Cardiac muscle cell (in vitro differentiated cells and primary cell): Measurements from ENCODE around the gene ANKRD52. TPM values are rescaled to one million over a fixed set of nuclear protein-coding genes. Genes with fewer than 3 reads are reported as not detected.
A peak's percentile ranks its signal among the peaks of the same experiment; 100 is the strongest.
"Not testable (repeated sequence)": the region's sequence is repeated elsewhere in the genome, so short reads cannot be mapped to it uniquely, and the experiment has no call there.

Experiments
- DNase-seq, 2 donors: peaks; one replicate each; pipeline versions ENCODE4 v3.0.0 to v3.0.0-alpha.2; 2010 to 2017; ENCODE audit warnings: low read depth in 1 of 2, low spot score in 1 of 2
- H3K27ac ChIP-seq: fragments of 200-600 bp; sonication (generic); 2 replicates; pipeline ENCODE4 v1.5.1; 2016
- H3K27me3 ChIP-seq: fragments of 200-600 bp; sonication (generic); 2 replicates; pipeline ENCODE4 v1.6.0; 2016; ENCODE audit warnings: control low read depth
- H3K36me3 ChIP-seq: fragments of 200-600 bp; sonication (generic); 2 replicates; pipeline ENCODE4 v1.5.1; 2016; ENCODE audit warnings: control low read depth
- H3K4me1 ChIP-seq: fragments of 200-600 bp; sonication (generic); 2 replicates; pipeline ENCODE4 v1.8.1; 2017; ENCODE audit warnings: low read depth, mild to moderate bottlenecking, mixed run types
- H3K4me3 ChIP-seq: fragments of 200-600 bp; sonication (generic); 2 replicates; pipeline ENCODE4 v1.5.1; 2016; ENCODE audit warnings: mild to moderate bottlenecking
- H3K9me3 ChIP-seq: fragments of 200-600 bp; sonication (generic); 2 replicates; pipeline ENCODE4 v1.5.1; 2017; ENCODE audit warnings: low read depth, mild to moderate bottlenecking, control low read depth
- polyA plus RNA-seq: library from polyadenylated mRNA; unstranded; fragments of >200 nt; fragmentation: Nextera tagmentation; extraction: Ambion mirVana; gene quantifications from 2 replicates; pipeline ENCODE4 v1.2.1, GENCODE V29; 2016
- total RNA-seq: library from RNA; depleted of rRNA; stranded (reverse); fragments of >200 nt; gene quantifications from 2 replicates; pipeline ENCODE4 v1.2.3, GENCODE V29; 2016
- TF ChIP-seq, protein P1 (sequence below): IDR thresholded peaks from 2 replicates; pipeline ENCODE4 v1.5.1; 2012; ENCODE audit warnings: low read depth, mild to moderate bottlenecking, low read length

Gene ANKRD52
- total and polyA plus RNA-seq, 2 experiments from 2014 or later: 18.0 to 34.9 TPM

DNA sequence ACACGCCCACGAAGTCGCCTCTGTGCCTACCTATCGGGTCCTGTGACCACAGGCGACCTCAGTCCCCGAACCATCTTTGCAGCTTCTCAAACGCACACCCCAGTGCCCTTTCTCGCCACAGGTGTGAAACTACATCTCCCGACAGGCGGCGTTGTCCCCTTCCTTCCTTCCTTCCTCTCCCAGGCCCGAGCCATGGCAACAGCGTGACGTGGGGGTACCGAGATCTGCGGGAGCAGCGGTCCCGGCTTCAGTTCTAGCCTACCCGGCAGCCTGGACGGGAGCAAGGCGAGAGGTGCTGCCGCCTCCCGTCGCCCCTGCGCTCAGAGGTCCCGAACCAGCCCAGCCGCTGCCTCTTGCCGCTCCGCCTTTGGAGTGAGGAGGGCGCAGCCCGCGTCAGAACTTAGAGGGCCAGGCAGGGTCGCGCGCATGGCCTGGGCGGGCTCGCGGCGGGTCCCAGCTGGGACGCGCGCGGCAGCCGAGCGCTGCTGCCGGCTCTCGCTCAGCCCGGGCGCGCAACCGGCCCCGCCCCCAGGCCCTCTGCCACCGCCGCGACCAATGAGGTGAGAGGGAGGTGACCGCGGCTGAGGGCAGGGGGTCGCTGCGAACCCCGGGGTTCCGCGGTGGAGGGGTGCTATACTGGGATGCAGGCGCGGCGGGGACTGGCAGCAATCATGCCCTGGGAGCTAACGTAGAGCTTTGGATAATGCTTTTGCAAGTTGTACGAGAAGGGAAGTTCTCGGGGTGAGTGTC, 8.7 kb upstream of the ANKRD52 start, which contains the start of gene COQ10A:
COQ10A (plus strand) TSS at position 250 of the 750 bp plus-strand sequence; CDS start at position 427, 177 bp downstream.
- DNase-seq: peak; percentile 88 to 93
- Histone ChIP-seq H3K4me1 (peaks cover 18% of the 10 kb centered on the region), H3K27me3 (no peaks in the 10 kb centered on the region), H3K36me3 (peaks cover 9% of the 10 kb centered on the region), H3K9me3 (no peaks in the 10 kb centered on the region), H3K27ac (peak within 1 kb of the TSS; percentile 83), H3K4me3 (peak within 1 kb of the TSS; percentile 63)
- TF ChIP-seq, protein P1, sequence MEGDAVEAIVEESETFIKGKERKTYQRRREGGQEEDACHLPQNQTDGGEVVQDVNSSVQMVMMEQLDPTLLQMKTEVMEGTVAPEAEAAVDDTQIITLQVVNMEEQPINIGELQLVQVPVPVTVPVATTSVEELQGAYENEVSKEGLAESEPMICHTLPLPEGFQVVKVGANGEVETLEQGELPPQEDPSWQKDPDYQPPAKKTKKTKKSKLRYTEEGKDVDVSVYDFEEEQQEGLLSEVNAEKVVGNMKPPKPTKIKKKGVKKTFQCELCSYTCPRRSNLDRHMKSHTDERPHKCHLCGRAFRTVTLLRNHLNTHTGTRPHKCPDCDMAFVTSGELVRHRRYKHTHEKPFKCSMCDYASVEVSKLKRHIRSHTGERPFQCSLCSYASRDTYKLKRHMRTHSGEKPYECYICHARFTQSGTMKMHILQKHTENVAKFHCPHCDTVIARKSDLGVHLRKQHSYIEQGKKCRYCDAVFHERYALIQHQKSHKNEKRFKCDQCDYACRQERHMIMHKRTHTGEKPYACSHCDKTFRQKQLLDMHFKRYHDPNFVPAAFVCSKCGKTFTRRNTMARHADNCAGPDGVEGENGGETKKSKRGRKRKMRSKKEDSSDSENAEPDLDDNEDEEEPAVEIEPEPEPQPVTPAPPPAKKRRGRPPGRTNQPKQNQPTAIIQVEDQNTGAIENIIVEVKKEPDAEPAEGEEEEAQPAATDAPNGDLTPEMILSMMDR: peak; percentile 72

DNA sequence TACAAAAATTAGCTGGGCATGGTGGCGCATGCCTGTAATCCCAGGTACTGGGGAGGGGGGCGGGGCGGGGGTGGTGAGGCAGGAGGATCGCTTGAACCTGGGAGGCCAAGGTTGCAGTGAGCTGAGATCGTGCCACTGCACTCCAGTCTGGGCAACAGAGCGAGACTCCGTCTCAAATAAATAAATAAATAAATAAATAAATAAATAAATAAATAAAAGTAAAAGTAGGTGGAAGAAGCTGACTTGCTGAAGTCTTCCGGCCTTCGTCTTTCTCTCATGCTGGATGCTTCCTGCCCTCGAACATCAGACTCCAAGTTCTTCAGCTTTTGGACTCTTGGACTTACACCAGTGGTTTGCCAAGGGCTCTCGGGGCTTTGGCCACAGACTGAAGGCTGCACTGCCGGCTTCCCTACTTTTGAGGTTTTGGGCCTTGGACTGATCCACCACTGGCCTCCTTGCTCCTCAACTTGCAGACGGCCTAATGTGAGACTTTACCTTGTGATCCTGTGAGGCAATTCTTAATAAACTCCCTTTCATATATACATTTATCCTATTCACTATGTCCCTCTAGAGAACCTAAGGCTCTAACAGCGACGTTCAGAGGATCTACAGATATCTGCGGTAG, 8.0 kb upstream of the ANKRD52 start:
- H3K4me1 ChIP-seq: peaks cover 11% of the 10 kb centered on the region
- H3K36me3 ChIP-seq, H3K27me3 ChIP-seq, H3K9me3 ChIP-seq, DNase-seq: not testable (repeated sequence)
- peak overlapping the region; percentile 83 for H3K27ac ChIP-seq
- peak overlapping the region; percentile 63 for H3K4me3 ChIP-seq

DNA sequence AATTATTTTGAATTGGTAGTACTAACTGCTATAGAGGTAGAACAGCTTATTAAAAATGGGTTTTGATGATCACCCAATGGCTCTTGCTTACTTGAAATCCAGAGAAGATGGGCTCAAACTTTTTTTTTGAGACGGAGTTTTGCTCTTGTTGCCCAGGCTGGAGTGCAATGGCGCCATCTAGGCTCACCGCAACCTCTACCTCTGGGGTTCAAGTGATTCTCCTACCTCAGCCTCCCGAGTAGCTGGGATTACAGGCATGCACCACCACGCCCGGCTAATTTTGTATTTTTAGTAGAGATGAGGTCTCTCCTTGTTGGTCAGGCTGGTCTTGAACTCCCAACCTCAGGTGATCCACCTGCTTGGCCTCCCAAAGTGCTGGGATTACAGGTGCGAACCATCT, 4.8 kb upstream of the ANKRD52 start:
- not testable (repeated sequence) for H3K4me3 ChIP-seq

DNA sequence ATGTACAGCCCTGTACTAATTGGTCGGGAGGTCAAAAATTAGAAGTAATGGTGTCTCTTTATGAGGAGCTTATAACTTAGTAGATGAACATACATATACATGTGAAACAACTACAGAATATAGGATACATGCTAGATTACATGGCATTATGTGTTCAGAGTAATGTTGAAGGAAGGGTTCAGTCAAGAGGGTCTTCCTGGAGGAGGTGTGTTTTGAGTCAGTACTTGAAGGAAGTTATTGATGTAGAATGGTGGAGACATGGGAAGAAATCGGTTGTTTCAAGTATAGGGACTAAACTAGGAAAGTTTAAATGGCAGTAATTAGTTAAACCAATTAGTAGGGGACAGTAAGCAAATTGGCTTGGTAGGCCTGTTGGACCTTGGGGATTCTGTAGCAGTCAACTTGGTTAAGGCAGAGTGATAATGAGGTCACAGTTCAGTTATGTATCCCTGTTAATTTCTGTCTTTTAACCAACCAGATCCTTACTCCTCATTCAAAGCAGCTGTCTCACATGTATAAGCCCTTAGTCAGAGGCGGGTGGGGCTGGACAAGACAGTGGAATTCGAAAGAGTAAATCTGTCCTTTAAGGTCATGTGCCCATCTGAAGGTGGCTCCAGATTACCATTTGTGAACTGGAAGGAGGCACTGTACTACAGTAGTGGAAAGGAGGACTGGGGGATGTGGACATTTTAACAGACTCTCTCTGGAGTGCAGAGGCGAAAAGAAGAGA, 3.5 kb upstream of the ANKRD52 start:
- no peaks in the 10 kb centered on the region for H3K27me3 ChIP-seq
- H3K36me3 ChIP-seq: no peaks in the 10 kb centered on the region
- H3K4me3 ChIP-seq: no peak overlapping the region
- peaks cover 14% of the 10 kb centered on the region for H3K4me1 ChIP-seq
- no peaks in the 10 kb centered on the region for H3K9me3 ChIP-seq
- peak in 1 of 2 donors; percentile 27 for DNase-seq
- no peak overlapping the region for H3K27ac ChIP-seq
- TF ChIP-seq, protein P1: no peak

More for the DNA sequence above, 4.8 kb upstream of the ANKRD52 start:
- not testable (repeated sequence) for H3K27ac ChIP-seq, H3K9me3 ChIP-seq, H3K27me3 ChIP-seq, H3K4me1 ChIP-seq, H3K36me3 ChIP-seq, DNase-seq

DNA sequence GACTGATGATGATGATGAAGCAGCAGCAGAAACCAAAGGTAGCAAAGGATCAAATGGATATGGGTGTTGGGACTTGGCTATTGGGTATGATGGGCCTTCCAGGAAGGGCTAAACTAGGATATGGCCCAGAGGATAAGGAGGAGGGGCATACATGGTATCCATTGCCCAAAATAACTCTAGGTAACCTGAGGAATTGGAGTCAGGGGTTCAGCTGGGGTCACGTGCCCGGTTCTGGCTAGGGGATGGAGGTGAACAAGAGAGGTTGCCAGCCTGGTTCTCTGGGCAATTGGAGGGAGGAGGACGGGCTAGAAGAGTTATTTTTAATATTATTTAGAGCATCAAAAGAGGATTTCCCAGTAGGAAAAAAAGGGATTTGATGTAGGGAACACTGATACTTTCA, 2.7 kb upstream of the ANKRD52 start:
- Histone ChIP-seq H3K36me3 (peaks cover 1% of the 10 kb centered on the region), H3K27ac (no peak overlapping the region), H3K9me3 (no peaks in the 10 kb centered on the region), H3K4me1 (peaks cover 15% of the 10 kb centered on the region), H3K4me3 (no peak overlapping the region), H3K27me3 (no peaks in the 10 kb centered on the region)
- no peak for DNase-seq
- TF ChIP-seq, protein P1: no peak

DNA sequence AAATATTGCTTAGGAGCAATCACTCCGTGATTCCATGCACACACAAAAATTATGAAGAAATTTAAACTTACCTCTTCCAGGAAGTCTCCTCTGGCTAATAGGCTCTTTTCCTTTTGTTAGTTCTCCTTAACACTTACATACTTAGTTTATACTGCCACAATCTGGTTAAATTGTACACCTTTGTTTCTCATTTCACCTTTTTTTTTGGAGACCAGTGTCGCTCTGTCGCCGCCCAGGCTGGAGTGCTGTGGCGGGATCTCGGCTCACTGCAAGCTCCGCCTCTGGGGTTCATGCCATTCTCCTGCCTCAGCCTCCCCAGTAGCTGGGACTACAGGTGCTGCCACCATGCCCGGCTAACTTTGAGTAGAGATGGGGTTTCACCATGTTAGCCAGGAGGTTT, 2.2 kb upstream of the ANKRD52 start:
- H3K9me3 ChIP-seq: no peaks in the 10 kb centered on the region
- no peak overlapping the region for H3K27ac ChIP-seq
- DNase-seq: no peak
- TF ChIP-seq, protein P1: no peak
- no peaks in the 10 kb centered on the region for H3K27me3 ChIP-seq
- no peak overlapping the region for H3K4me3 ChIP-seq
- peaks cover 15% of the 10 kb centered on the region for H3K4me1 ChIP-seq
- H3K36me3 ChIP-seq: peaks cover 7% of the 10 kb centered on the region
